OCI-LY3 (cell line): ENCODE measurements around the gene SULT4A1.

Experiments
- H2AFZ ChIP-seq: fragments of 200-600, 300-600 bp; shearing (Covaris generic); 2 replicates; pipeline ENCODE4 v1.6.0; 2014; ENCODE audit warnings: antibody characterized with exemption, low read depth, low read length
- H3K27ac ChIP-seq: fragments of 200-600, 300-600 bp; sonication (generic); 2 replicates; pipeline ENCODE4 v1.5.1; 2014; ENCODE audit warnings: mild to moderate bottlenecking, low read length, moderate library complexity, mixed read lengths
- H3K27me3 ChIP-seq: fragments of 200-600, 300-600 bp; sonication (generic); 2 replicates; pipeline ENCODE4 v1.6.1; 2014; ENCODE audit warnings: low read depth, low read length, mixed read lengths
- H3K36me3 ChIP-seq: fragments of 200-600, 300-600 bp; sonication (generic); replicated peaks from 2 replicates; pipeline ENCODE3; 2014; ENCODE audit warnings: low read depth, low read length, mixed read lengths
- H3K4me1 ChIP-seq: fragments of 300-600, 200-600 bp; sonication (generic); 2 replicates; pipeline ENCODE4 v1.6.1; 2014; ENCODE audit warnings: low read length, mixed read lengths
- H3K4me2 ChIP-seq: fragments of 200-600, 300-600 bp; sonication (generic); 2 replicates; pipeline ENCODE4 v1.6.1; 2014; ENCODE audit warnings: low read length, mixed read lengths
- H3K4me3 ChIP-seq: fragments of 300-600, 200-600 bp; sonication (generic); 2 replicates; pipeline ENCODE4 v1.5.1; 2014; ENCODE audit warnings: antibody characterized with exemption, mild to moderate bottlenecking, low read length, moderate library complexity
- H3K79me2 ChIP-seq: fragments of 300-600, 200-600 bp; shearing (Covaris generic); 2 replicates; pipeline ENCODE4 v1.6.1; 2014; ENCODE audit warnings: mild to moderate bottlenecking, low read length, mixed read lengths
- H3K9ac ChIP-seq: fragments of 300-600, 200-600 bp; shearing (Covaris generic); 2 replicates; pipeline ENCODE4 v1.6.0; 2014; ENCODE audit warnings: mild to moderate bottlenecking, low read length, moderate library complexity
- H3K9me3 ChIP-seq: fragments of 200-600, 300-600 bp; shearing (Covaris generic); 2 replicates; pipeline ENCODE4 v1.6.1; 2014; ENCODE audit warnings: low read length, mixed read lengths; ENCODE audit not compliant: insufficient read depth
- H4K20me1 ChIP-seq: fragments of 200-600, 300-600 bp; sonication (generic); 2 replicates; pipeline ENCODE4 v1.6.1; 2016; ENCODE audit warnings: low read length, mixed read lengths; ENCODE audit not compliant: insufficient read depth
- EZH2phosphoT487 ChIP-seq: fragments of 200-600 bp; shearing (Covaris generic); IDR thresholded peaks from 2 replicates; pipeline ENCODE4 v1.6.1; 2018; ENCODE audit warnings: antibody characterized with exemption, mixed run types, low read depth
- TF ChIP-seq, protein P1 (sequence below): fragments of 200-600, 300-600 bp; sonication (generic); IDR thresholded peaks from 2 replicates; pipeline ENCODE4 v1.5.1; 2014; ENCODE audit warnings: antibody characterized with exemption, low read length, low read depth

Gene SULT4A1

DNA sequence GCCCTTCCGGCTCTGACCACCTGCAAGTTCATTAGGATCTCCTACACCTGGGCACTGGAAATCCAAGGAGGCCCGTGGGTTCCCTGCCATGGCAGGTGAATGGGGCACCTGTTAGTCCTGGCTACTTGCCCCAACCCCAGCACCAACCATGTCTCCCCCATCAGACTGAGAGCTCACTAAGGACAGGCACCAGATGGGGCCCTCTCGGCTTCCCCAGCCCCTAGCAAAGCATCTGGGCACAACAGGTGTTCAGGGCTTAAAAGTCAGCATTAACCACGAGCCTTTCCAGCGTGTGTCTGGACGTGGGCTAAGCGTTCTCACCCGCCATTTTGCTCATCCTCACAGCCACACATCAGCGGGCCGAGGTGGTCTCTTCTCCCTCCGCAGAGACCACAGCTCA, 2.2 kb downstream of the SULT4A1 start:
- TF ChIP-seq EZH2phosphoT487: no peak
- TF ChIP-seq, protein P1, sequence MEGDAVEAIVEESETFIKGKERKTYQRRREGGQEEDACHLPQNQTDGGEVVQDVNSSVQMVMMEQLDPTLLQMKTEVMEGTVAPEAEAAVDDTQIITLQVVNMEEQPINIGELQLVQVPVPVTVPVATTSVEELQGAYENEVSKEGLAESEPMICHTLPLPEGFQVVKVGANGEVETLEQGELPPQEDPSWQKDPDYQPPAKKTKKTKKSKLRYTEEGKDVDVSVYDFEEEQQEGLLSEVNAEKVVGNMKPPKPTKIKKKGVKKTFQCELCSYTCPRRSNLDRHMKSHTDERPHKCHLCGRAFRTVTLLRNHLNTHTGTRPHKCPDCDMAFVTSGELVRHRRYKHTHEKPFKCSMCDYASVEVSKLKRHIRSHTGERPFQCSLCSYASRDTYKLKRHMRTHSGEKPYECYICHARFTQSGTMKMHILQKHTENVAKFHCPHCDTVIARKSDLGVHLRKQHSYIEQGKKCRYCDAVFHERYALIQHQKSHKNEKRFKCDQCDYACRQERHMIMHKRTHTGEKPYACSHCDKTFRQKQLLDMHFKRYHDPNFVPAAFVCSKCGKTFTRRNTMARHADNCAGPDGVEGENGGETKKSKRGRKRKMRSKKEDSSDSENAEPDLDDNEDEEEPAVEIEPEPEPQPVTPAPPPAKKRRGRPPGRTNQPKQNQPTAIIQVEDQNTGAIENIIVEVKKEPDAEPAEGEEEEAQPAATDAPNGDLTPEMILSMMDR: no peak
- Histone ChIP-seq H2AFZ (no peak overlapping the region), H3K9ac (no peak overlapping the region), H3K9me3 (no peaks in the 10 kb centered on the region), H4K20me1 (no peaks in the 10 kb centered on the region; the same call in 1 of the 2 replicates), H3K79me2 (no peaks in the 10 kb centered on the region), H3K27ac (no peak overlapping the region), H3K27me3 (peaks cover 20% of the 10 kb centered on the region), H3K4me3 (no peak overlapping the region), H3K4me2 (no peak overlapping the region), H3K4me1 (no peaks in the 10 kb centered on the region), H3K36me3 (no peaks in the 10 kb centered on the region)

DNA sequence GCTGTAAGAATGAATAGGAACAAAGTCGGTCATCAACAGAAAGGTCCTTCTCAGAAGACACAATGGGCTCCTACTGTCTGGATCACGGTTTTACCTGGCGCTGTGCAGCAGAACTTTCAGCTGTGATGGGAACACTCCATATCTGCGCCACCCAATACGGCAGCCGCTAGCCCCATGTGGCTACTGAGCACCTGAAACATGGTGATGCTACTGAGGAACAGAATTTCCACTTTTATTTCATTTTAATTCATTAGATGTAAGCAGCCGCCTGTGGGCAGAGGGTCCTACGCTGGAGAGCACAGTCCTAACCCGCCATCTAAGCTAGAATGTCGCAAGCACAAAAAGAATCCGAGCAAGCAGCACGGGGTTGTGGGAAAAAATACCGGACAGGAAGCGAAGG, 2.7 kb downstream of the SULT4A1 start:
- Histone ChIP-seq H3K79me2 (no peaks in the 10 kb centered on the region), H2AFZ (no peak overlapping the region), H3K4me2 (no peak overlapping the region), H3K9ac (no peak overlapping the region), H3K27ac (no peak overlapping the region), H4K20me1 (no peaks in the 10 kb centered on the region; the same call in 1 of the 2 replicates), H3K9me3 (no peaks in the 10 kb centered on the region), H3K4me1 (no peaks in the 10 kb centered on the region), H3K36me3 (no peaks in the 10 kb centered on the region), H3K27me3 (peaks cover 20% of the 10 kb centered on the region), H3K4me3 (no peak overlapping the region)
- TF ChIP-seq, protein P1: no peak
- no peak for TF ChIP-seq EZH2phosphoT487

DNA sequence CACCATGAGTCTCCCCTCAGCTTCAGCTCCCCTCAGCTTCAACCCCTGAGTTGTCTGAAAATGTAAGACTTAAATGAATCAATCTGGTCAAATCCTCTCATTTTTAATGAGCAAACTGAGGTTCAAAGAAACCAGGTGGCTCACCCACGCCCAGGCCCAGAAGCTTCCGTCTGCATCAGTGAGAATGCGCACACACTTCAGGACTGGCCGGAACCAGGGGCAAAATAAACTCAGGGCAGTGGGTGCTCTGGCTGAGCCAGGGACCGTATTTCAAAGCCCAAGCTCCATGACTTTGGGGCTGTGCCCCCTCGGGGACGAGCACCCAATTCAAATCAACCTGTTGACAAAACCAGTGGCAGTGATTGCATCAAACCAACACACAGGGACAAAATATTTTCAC, 3.1 kb downstream of the SULT4A1 start:
- H3K27ac ChIP-seq: no peak overlapping the region
- H3K9ac ChIP-seq: no peak overlapping the region
- H3K4me1 ChIP-seq: no peaks in the 10 kb centered on the region
- H3K4me3 ChIP-seq: no peak overlapping the region
- no peaks in the 10 kb centered on the region for H3K79me2 ChIP-seq
- H3K4me2 ChIP-seq: no peak overlapping the region
- no peaks in the 10 kb centered on the region; the same call in 1 of the 2 replicates for H4K20me1 ChIP-seq
- TF ChIP-seq EZH2phosphoT487: no peak
- TF ChIP-seq, protein P1: no peak
- peaks cover 20% of the 10 kb centered on the region for H3K27me3 ChIP-seq
- H3K9me3 ChIP-seq: no peaks in the 10 kb centered on the region
- no peaks in the 10 kb centered on the region for H3K36me3 ChIP-seq
- no peak overlapping the region for H2AFZ ChIP-seq

DNA sequence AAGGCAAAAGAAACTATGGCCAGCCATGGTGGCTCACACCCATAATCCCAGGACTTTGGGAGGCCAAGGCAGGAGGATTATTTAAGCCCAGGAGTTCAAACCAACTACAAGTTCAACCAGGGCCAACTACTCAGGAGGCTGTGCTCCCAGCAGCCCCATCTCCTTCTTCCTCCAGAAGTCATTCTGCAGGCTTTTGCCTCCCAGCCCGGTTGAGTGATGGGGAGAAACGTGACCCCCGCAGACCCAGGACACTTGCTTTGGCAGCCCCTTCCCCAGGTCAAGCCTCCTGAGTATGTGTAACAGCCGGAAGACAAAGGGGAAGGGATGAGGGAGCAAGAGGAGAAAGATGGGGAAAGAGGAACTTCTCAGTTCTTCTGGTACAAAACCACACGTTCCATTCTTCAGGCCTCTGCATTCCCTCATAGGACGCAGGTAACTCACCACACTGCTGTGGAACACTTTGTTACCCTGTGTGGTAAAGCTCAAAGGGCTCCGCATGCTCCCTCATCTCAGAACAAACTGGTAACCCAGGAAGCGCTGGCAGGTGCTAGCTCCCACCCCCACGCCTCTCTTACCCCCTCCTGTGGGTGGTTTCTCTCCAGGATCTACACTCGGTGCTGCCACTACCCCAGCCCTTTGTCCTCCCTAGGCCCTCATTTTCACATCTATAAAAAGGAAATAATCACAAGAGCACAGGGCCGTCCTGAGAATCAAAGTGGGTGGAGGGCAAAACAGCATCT, 4.0 kb downstream of the SULT4A1 start:
- Histone ChIP-seq H3K36me3 (no peaks in the 10 kb centered on the region), H3K79me2 (no peaks in the 10 kb centered on the region), H3K4me3 (no peak overlapping the region), H3K27ac (no peak overlapping the region), H3K9me3 (no peaks in the 10 kb centered on the region), H3K4me2 (no peak overlapping the region), H3K27me3 (peaks cover 17% of the 10 kb centered on the region), H2AFZ (no peak overlapping the region), H4K20me1 (no peaks in the 10 kb centered on the region; the same call in 1 of the 2 replicates), H3K9ac (no peak overlapping the region), H3K4me1 (no peaks in the 10 kb centered on the region)
- TF ChIP-seq, protein P1: no peak
- TF ChIP-seq EZH2phosphoT487: no peak
